ENCODE results near the gene KLK4. TPM values are rescaled to one million over a fixed set of nuclear protein-coding genes. Genes with fewer than 3 reads are reported as not detected.

KLK4 gene
- total RNA-seq, 4 donors from 2014 or later: 1.1 to 3.1 (median 1.9) TPM; not detected in 1

DNA sequence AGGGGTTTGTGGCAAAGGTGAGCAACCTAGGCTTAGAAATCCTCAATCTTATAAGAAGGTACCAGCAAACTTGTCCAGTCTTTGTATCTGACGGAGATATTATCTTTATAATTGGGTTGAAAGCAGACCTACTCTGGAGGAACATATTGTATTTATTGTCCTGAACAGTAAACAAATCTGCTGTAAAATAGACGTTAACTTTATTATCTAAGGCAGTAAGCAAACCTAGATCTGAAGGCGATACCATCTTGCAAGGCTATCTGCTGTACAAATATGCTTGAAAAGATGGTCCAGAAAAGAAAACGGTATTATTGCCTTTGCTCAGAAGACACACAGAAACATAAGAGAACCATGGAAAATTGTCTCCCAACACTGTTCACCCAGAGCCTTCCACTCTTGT lies 41.7 kb downstream of the KLK4 start:
- TF ChIP-seq, protein P1, sequence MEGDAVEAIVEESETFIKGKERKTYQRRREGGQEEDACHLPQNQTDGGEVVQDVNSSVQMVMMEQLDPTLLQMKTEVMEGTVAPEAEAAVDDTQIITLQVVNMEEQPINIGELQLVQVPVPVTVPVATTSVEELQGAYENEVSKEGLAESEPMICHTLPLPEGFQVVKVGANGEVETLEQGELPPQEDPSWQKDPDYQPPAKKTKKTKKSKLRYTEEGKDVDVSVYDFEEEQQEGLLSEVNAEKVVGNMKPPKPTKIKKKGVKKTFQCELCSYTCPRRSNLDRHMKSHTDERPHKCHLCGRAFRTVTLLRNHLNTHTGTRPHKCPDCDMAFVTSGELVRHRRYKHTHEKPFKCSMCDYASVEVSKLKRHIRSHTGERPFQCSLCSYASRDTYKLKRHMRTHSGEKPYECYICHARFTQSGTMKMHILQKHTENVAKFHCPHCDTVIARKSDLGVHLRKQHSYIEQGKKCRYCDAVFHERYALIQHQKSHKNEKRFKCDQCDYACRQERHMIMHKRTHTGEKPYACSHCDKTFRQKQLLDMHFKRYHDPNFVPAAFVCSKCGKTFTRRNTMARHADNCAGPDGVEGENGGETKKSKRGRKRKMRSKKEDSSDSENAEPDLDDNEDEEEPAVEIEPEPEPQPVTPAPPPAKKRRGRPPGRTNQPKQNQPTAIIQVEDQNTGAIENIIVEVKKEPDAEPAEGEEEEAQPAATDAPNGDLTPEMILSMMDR (IDR thresholded peaks at IDR 0.05): no peak
- no peak for TF ChIP-seq POLR2A (IDR thresholded peaks at IDR 0.05)
- Histone ChIP-seq H3K9me3 (no peaks in the 10 kb centered on the region), H3K4me1 (peaks cover 23% of the 10 kb centered on the region in 2 donors), H3K27ac (no peak overlapping the region), H3K36me3 (no peaks in the 10 kb centered on the region), H3K4me3 (replicated peaks in 1 of 3) (no peak overlapping the region), H3K27me3 (no peaks in the 10 kb centered on the region)
- WGBS, 2 donors: 94% methylated on average over 4 of the region's 4 CpGs
- intact Hi-C loops (cut with DNase I): no loop called here
- no peak for DNase-seq

- Histone ChIP-seq H3K36me3 (no peaks in the 10 kb centered on the region), H3K4me3 (replicated peaks in 1 of 3) (no peak overlapping the region), H3K4me1 (peaks cover 3 to 5% of the 10 kb centered on the region in 2 donors), H3K9me3 (no peaks in the 10 kb centered on the region), H3K27ac (no peak overlapping the region), H3K27me3 (no peaks in the 10 kb centered on the region)
- no peak for DNase-seq
- TF ChIP-seq, protein P1 (IDR thresholded peaks at IDR 0.05): no peak
- TF ChIP-seq POLR2A (IDR thresholded peaks at IDR 0.05): no peak
- intact Hi-C loops (cut with DNase I): no loop called here
- WGBS, 2 donors: 83% methylated on average over 7 of the region's 7 CpGs
These were observed 49.5 kb downstream of the KLK4 start for GRCh38 chr19:50861496-50862286.

GRCh38 chr19:50861010-50861409 lies 50.2 kb downstream of the KLK4 start:
- Histone ChIP-seq H3K9me3 (no peaks in the 10 kb centered on the region), H3K27me3 (no peaks in the 10 kb centered on the region), H3K36me3 (no peaks in the 10 kb centered on the region), H3K4me3 (replicated peaks in 1 of 3) (no peak overlapping the region), H3K4me1 (peaks cover 3 to 5% of the 10 kb centered on the region in 2 donors), H3K27ac (no peak overlapping the region)
- no peak for DNase-seq
- intact Hi-C loops (cut with DNase I): no loop called here
- 70 to 83% methylated on average over 5 of the region's 5 CpGs for WGBS, 2 donors
- TF ChIP-seq, protein P1 (IDR thresholded peaks at IDR 0.05): no peak
- no peak for TF ChIP-seq POLR2A (IDR thresholded peaks at IDR 0.05)

GRCh38 chr19:50859849-50860248 lies 51.3 kb downstream of the KLK4 start:
- no peak for DNase-seq
- 67 to 97% methylated on average over 1 to 4 of the region's 4 CpGs for WGBS, 2 donors
- no peak overlapping the region for H3K4me3 ChIP-seq (replicated peaks in 1 of 3)
- H3K9me3 ChIP-seq: no peaks in the 10 kb centered on the region
- H3K4me1 ChIP-seq: no peaks in the 10 kb centered on the region
- H3K27ac ChIP-seq: no peak overlapping the region
- no peak for TF ChIP-seq POLR2A (IDR thresholded peaks at IDR 0.05)
- no peaks in the 10 kb centered on the region for H3K36me3 ChIP-seq
- intact Hi-C loops (cut with DNase I): no loop called here
- no peaks in the 10 kb centered on the region for H3K27me3 ChIP-seq

DNA sequence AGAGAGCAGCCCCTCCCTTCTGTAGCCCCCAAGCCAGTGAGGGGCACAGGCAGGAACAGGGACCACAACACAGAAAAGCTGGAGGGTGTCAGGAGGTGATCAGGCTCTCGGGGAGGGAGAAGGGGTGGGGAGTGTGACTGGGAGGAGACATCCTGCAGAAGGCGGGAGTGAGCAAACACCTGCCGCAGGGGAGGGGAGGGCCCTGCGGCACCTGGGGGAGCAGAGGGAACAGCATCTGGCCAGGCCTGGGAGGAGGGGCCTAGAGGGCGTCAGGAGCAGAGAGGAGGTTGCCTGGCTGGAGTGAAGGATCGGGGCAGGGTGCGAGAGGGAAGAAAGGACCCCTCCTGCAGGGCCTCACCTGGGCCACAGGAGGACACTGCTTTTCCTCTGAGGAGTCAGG lies 52.3 kb downstream of the KLK4 start:
- no peaks in the 10 kb centered on the region for H3K27me3 ChIP-seq
- no peaks in the 10 kb centered on the region for H3K4me1 ChIP-seq
- H3K36me3 ChIP-seq: no peaks in the 10 kb centered on the region
- no peak for DNase-seq
- intact Hi-C loops (cut with DNase I): no loop called here
- WGBS, 2 donors: 42 to 52% methylated on average over 7 of the region's 7 CpGs
- no peak overlapping the region for H3K4me3 ChIP-seq (replicated peaks in 1 of 3)
- H3K27ac ChIP-seq: no peak overlapping the region
- TF ChIP-seq, protein P1 (IDR thresholded peaks at IDR 0.05): no peak
- no peak for TF ChIP-seq POLR2A (IDR thresholded peaks at IDR 0.05)
- H3K9me3 ChIP-seq: no peaks in the 10 kb centered on the region

Measured in thyroid gland (tissue), 4 donors.